HUES6 (cell line): ENCODE measurements around the gene ANGPTL8.
A peak's percentile ranks its signal among the peaks of the same experiment; 100 is the strongest.

Source experiments
- H3K27ac ChIP-seq: 2 replicates; pipeline ENCODE4 v1.7.0; 2013; ENCODE audit warnings: low read depth, mild to moderate bottlenecking, low read length, inconsistent platforms
- H3K27me3 ChIP-seq: 2 replicates; pipeline ENCODE4 v1.6.1; 2013; ENCODE audit warnings: low read length; ENCODE audit not compliant: control insufficient read depth, insufficient read depth
- H3K36me3 ChIP-seq: 2 replicates; pipeline ENCODE4 v1.6.1; 2013; ENCODE audit warnings: low read length; ENCODE audit not compliant: control insufficient read depth, insufficient read depth
- H3K4me1 ChIP-seq: 2 replicates; pipeline ENCODE4 v1.6.1; 2013; ENCODE audit warnings: low read length; ENCODE audit not compliant: control insufficient read depth, insufficient read depth
- H3K4me3 ChIP-seq: 2 replicates; pipeline ENCODE4 v1.5.1; 2013; ENCODE audit warnings: low read depth, low read length
- H3K9ac ChIP-seq: one replicate; pipeline ENCODE4 v1.6.1; 2013; ENCODE audit warnings: mild to moderate bottlenecking, low read length
- H3K9me3 ChIP-seq: 2 replicates; pipeline ENCODE4 v1.6.1; 2013; ENCODE audit warnings: low read depth, low read length; ENCODE audit not compliant: control insufficient read depth, insufficient read depth

The ANGPTL8 gene

DNA sequence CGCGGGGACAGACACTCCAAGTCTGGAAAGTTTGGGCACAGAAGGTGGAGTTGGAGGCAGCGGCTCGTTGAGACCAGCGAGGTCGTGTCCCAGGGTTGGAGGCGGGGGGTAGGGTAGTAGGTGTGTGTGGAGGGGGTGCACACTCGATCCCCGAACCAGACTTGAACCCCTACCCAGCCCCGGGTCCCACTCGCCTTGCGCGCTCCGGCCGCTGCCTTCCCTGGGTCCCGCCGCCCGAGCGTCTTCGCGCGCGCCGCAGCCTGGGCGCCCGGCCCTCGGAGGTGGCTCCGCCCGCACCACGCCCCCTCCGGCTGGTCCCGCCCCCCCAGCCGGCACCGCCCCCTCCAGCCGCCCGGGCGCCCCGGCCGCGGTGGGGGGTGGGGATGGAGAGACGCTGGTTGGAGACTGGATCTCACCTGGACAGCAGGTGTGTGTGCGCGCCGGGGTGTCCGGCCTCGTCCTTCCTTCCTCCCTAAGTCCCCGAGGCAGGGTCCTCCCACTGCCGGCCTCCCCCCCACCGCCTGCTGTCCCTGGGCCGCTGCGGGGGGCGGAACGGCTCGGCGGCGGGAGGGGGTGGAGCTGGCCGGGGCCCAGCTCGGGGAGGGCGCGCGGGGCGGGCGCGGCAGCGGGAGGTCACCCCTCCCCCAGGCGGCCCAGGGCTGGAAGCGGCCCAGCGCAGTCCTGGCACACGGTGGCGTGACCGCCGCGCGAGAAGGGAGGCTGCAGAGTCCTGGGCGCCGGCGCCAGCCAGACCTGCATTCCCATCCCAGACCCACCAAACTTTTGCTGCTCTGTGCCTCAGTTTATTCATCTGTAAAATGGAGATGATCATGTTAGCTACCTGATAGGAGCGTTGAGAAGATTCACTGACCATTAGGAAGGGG lies 41.9 kb upstream of the ANGPTL8 start, which contains the start of gene KANK2:
Gene KANK2 (minus strand): TSS at position 255 of the 884 bp plus-strand sequence. CDS start 3,034 bp downstream, outside the sequence.
- Histone ChIP-seq H3K27me3 (no peaks in the 10 kb centered on the region), H3K4me3 (peak within 1 kb of the TSS; percentile 98), H3K27ac (peak within 1 kb of the TSS; percentile 64; the same call in 1 of the 2 replicates), H3K4me1 (peaks cover 12% of the 10 kb centered on the region; the same call in 1 of the 2 replicates), H3K36me3 (peaks cover 34% of the 10 kb centered on the region), H3K9me3 (no peaks in the 10 kb centered on the region), H3K9ac (peak within 1 kb of the TSS; percentile 86)

DNA sequence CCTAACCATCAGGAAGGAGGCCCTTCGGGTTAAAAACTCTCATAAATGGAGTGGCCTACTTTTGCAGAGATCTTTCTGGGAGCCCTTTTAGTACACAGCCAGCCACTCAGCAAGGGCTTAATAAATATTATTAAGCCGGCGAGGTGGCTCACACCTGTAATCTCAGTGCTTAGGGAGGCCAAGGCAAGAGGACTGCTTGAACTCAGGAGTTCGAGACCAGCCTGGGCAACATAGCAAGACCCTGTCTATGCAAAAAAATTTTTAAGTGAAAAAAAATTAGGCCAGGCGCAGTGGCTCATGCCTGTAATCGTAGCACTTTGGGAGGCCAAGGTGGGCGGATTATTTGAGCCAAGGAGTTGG lies 41.3 kb upstream of the ANGPTL8 start:
- no peaks in the 10 kb centered on the region for H3K9me3 ChIP-seq
- H3K27ac ChIP-seq, result no peak overlapping the region
- H3K27me3 ChIP-seq, result no peaks in the 10 kb centered on the region
- H3K36me3 ChIP-seq, result peaks cover 34% of the 10 kb centered on the region
- H3K4me3 ChIP-seq, result peak overlapping the region; percentile 98
- H3K9ac ChIP-seq, result peak overlapping the region; percentile 14
- peaks cover 12% of the 10 kb centered on the region; the same call in 1 of the 2 replicates for H3K4me1 ChIP-seq

- H3K9ac ChIP-seq, result no peak overlapping the region
- H3K36me3 ChIP-seq, result peaks cover 28% of the 10 kb centered on the region
- no peak overlapping the region for H3K4me3 ChIP-seq
- no peak overlapping the region for H3K27ac ChIP-seq
- no peaks in the 10 kb centered on the region for H3K9me3 ChIP-seq
- H3K4me1 ChIP-seq, result peaks cover 16% of the 10 kb centered on the region; the same call in 1 of the 2 replicates
- H3K27me3 ChIP-seq, result no peaks in the 10 kb centered on the region
Observed at GRCh38 chr19:11198769-11199424, 40.5 kb upstream of the ANGPTL8 start.

- no peaks in the 10 kb centered on the region for H3K27me3 ChIP-seq
- no peaks in the 10 kb centered on the region for H3K9me3 ChIP-seq
- H3K4me3 ChIP-seq, result no peak overlapping the region
- H3K27ac ChIP-seq, result no peak overlapping the region
- peaks cover 22% of the 10 kb centered on the region for H3K36me3 ChIP-seq
- H3K4me1 ChIP-seq, result peaks cover 16% of the 10 kb centered on the region; the same call in 1 of the 2 replicates
- no peak overlapping the region for H3K9ac ChIP-seq
Observed at GRCh38 chr19:11199517-11199916, 39.9 kb upstream of the ANGPTL8 start.

DNA sequence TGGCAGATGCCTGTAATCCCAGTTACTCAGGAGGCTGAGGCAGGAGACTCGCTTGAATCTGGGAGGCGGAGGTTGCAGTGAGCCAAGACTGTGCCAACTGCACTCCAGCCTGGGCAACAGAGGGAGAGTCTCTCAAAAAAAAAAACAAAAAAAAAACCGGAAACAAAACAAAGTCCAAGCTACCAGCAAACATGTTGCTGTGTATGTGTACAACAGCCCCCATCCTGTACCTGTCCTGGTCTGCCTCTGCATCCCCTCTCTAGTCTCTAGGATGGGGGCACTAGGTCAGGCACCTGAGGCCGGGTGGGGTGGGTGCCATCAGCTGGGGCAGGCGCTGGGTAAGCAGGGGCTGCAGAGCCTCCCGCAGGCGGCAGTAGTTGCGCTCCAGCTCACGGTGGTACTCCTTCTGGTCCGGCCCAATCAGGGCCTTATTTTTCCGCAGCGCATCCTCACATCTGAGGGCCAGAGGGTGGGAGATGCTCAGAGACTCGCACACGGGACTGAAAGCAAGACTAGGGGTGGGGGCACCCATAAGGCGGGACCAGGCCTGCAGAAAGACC lies 39.3 kb upstream of the ANGPTL8 start:
- no peaks in the 10 kb centered on the region for H3K9me3 ChIP-seq
- no peak overlapping the region for H3K9ac ChIP-seq
- peaks cover 22% of the 10 kb centered on the region for H3K36me3 ChIP-seq
- H3K27me3 ChIP-seq, result no peaks in the 10 kb centered on the region
- H3K4me1 ChIP-seq, result peaks cover 13% of the 10 kb centered on the region; the same call in 1 of the 2 replicates
- no peak overlapping the region for H3K27ac ChIP-seq
- H3K4me3 ChIP-seq, result no peak overlapping the region

DNA sequence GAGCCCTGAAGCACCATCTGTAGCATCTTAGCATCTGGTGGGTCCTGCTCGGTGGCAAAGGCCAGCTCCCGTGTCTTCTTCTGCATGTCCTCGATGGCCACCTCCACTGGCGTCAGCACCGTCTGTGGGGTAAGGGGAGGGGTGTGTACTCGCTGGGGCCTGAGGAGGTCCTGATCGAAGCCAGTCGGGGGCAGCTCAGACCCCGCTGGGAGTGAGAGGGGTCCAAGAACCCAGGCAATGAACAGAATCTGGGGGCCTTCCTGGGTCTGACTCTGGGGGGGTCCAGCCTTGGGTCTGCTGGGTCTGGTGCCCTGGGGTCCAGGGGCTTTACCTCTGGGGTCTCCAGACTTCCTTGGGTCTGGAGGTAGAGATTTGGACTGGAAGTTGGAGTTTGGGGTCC lies 38.5 kb upstream of the ANGPTL8 start:
- H3K36me3 ChIP-seq, result peaks cover 19% of the 10 kb centered on the region
- no peaks in the 10 kb centered on the region for H3K9me3 ChIP-seq
- H3K27me3 ChIP-seq, result no peaks in the 10 kb centered on the region
- peaks cover 7% of the 10 kb centered on the region; the same call in 1 of the 2 replicates for H3K4me1 ChIP-seq
- no peak overlapping the region for H3K9ac ChIP-seq
- H3K27ac ChIP-seq, result no peak overlapping the region
- no peak overlapping the region for H3K4me3 ChIP-seq

GRCh38 chr19:11201791-11202190 lies 37.6 kb upstream of the ANGPTL8 start:
- Histone ChIP-seq H3K9me3 (no peaks in the 10 kb centered on the region), H3K4me1 (peaks cover 7% of the 10 kb centered on the region; the same call in 1 of the 2 replicates), H3K9ac (no peak overlapping the region), H3K36me3 (peaks cover 19% of the 10 kb centered on the region), H3K27ac (no peak overlapping the region), H3K27me3 (no peaks in the 10 kb centered on the region), H3K4me3 (no peak overlapping the region)

- H3K27ac ChIP-seq, result no peak overlapping the region
- H3K36me3 ChIP-seq, result peaks cover 19% of the 10 kb centered on the region
- H3K9me3 ChIP-seq, result no peaks in the 10 kb centered on the region
- peaks cover 7% of the 10 kb centered on the region; the same call in 1 of the 2 replicates for H3K4me1 ChIP-seq
- no peaks in the 10 kb centered on the region for H3K27me3 ChIP-seq
- no peak overlapping the region for H3K4me3 ChIP-seq
- no peak overlapping the region for H3K9ac ChIP-seq
Observed at GRCh38 chr19:11202488-11203193, 36.8 kb upstream of the ANGPTL8 start.

DNA sequence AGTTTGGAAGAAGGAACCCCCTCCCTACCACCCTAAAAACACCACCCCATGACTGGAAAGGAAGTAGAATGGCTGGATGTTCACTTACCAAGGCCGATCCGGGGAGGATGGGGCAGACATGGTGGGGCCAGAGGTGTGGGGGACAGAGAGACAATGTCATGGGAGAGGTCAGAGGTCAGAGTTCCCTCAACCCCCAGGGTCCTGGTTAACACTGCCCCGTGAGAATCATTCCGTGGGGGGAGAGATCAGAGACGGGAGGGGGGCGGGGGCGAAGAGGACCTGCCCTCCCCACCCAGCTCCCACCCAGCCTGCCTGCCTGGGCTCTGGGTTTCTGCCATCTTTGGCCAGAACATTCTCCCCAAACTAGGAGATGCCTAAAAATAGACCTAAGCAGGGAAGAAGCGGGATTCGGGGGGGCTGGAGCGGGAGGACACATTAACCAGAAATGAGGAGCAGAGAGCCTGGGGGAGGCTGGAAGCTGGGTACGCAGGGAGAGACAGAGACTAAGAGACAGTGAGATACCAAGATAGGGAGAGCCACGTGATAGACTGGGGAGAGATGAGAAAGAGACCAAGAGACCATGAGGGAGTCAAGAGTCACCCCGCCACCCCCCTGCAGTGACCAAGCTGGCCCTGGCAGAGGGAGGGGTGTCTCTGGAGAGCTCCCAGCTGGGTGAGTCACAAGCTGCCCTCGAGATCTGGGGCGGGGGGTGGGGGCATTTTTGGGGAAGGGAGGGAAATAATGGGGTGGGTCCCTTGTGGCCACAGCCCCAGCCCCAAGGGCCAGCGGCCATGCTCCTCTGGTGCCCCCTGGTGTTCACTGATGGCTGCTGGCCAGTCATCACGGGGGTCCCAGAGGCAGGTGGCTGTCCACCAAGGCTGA lies 36.0 kb upstream of the ANGPTL8 start:
- peaks cover 7% of the 10 kb centered on the region; the same call in 1 of the 2 replicates for H3K4me1 ChIP-seq
- peaks cover 21% of the 10 kb centered on the region for H3K36me3 ChIP-seq
- no peak overlapping the region for H3K27ac ChIP-seq
- no peaks in the 10 kb centered on the region for H3K9me3 ChIP-seq
- no peak overlapping the region for H3K4me3 ChIP-seq
- H3K27me3 ChIP-seq, result no peaks in the 10 kb centered on the region
- H3K9ac ChIP-seq, result no peak overlapping the region
